ENCODE measurements around the gene EOGT.

GRCh38 chr3:68984011-68984530 lies 29.4 kb downstream of the EOGT start:
- no peak for TF ChIP-seq EZH2 (IDR thresholded peaks at IDR 0.05; ENCODE audit: low read depth, unreplicated experiment)
- TF ChIP-seq CTCF (conservative IDR thresholded peaks at IDR 0.05; ENCODE audit: low read depth in 2 of 2): no peak
- TF ChIP-seq CREB1 (CRISPR knock-in tag; IDR thresholded peaks at IDR 0.05; ENCODE audit: low read depth): no peak
- no peak for TF ChIP-seq JUNB (IDR thresholded peaks at IDR 0.05; ENCODE audit: unreplicated experiment)
- TF ChIP-seq REST (IDR thresholded peaks at IDR 0.05; ENCODE audit: unreplicated experiment): no peak

Measured in GM23338 (cell line).